Head of caudate nucleus (tissue), 42 donors: ENCODE data around the gene ZIC2.
"Not testable (repeated sequence)": the region's sequence is repeated elsewhere in the genome, so short reads cannot be mapped to it uniquely, and the experiment has no call there.

Source experiments
- DNase-seq, 42 donors: peaks; one replicate each; pipeline versions ENCODE4 v3.0.0 to v3.0.0-alpha.2; 2020 to 2021; ENCODE audit warnings: mixed read lengths in 7 of 42
- intact Hi-C: fragments of 100-400 bp; cut with DNase I; formaldehyde crosslinking; loops from one replicate; pipeline ENCODE4 v1.15.0; 2022

ZIC2 gene

GRCh38 chr13:99993660-99994637, 12.4 kb downstream of the ZIC2 start:
- intact Hi-C loops = no loop called here
- no peak for DNase-seq

- no peak for DNase-seq
- intact Hi-C loops = no loop called here
Observed at GRCh38 chr13:99994638-99995020, 13.0 kb downstream of the ZIC2 start.

- no peak for DNase-seq
- intact Hi-C loops = no loop called here
Observed at GRCh38 chr13:99995104-99995588, 13.6 kb downstream of the ZIC2 start.

DNA sequence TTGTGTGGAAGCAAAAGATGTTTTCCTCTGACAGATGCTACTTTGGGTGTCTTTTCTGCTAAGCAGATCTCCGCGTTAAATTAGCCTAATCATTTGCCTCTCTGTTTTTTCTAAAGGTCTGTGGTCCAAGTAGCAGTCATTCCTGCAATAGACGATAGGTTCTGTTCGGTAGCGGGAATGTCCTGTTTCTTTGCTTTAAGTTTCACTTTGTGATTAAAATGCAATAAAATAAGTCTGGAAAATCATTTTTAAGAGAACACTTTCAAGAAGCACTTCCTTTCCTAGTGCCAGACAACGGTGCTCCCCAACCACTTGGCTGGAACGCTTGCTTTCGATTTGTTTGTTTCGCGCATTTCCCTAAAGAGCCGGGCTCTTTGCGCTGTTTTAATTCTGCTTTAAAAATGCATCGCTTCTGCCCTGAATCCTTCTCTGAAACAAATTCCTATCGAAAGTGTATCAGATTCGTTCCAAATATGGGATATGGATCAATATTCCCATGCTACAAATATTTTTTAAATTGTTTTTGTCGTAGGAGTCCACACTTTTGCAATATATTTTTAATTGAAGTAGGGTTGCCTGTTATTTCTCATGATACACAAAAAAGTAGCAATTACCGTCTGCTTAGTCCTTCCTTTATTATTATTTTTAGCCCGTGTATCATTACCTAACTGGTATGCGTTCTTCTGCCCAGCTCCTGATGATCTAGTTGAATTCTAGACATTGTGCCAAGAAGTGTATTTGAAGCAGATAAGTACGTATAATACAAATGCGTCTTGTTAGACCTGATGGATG, 14.2 kb downstream of the ZIC2 start:
- DNase-seq = peak in 1 of 42 donors; percentile 31
- intact Hi-C loops = no loop called here

GRCh38 chr13:99996381-99996973, 14.9 kb downstream of the ZIC2 start:
- DNase-seq = no peak
- intact Hi-C loops = no loop called here

- intact Hi-C loops = no loop called here
Observed at GRCh38 chr13:99997702-99998214, 16.2 kb downstream of the ZIC2 start.

DNA sequence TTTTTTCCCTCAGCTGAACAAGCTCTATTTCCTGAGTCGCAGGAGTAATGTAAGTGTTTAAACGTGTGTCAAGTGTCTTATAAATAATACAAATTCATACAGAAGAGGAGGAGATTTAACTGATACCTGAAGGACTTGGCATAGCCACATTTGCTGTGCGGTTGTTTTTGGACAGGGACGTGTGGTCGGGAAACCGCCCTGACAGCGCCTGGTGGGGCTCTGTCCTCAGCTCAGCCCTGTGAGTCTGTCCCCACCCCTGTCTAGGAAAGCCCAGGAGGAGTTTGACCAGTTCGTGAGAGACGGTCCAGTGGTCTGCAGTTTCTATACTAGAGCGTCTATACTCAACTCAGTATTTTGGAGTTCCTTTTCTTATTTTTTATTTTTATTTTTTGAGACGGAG, 16.7 kb downstream of the ZIC2 start:
- DNase-seq = peak in 1 of 42 donors; percentile 25
- intact Hi-C loops = no loop called here

More at GRCh38 chr13:99997702-99998214, 16.2 kb downstream of the ZIC2 start:
- no peak for DNase-seq

- intact Hi-C loops = no loop called here
Observed at GRCh38 chr13:100014621-100015020, 33.0 kb downstream of the ZIC2 start.

GRCh38 chr13:100019780-100020356, 38.3 kb downstream of the ZIC2 start:
- intact Hi-C loops = no loop called here
- no peak for DNase-seq

More at GRCh38 chr13:100014621-100015020, 33.0 kb downstream of the ZIC2 start:
- no peak for DNase-seq

DNA sequence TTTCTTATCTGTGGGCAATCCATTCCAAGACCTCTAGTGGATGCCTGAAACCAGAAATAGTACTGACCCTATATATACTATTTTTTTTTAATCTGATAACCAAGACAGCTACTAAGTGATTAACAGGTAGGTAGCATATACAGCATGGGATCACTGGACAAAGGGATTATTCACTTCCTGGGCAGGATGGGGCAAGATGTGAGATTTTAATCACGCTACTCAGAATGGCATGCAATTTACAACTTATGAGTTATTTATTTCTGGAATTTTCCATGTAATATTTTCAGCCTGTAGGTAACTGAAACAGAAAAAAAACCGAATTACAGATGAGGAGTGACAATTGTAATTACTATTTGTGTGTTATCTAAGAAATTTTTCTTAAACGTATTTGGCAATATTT, 41.2 kb downstream of the ZIC2 start:
- intact Hi-C loops = no loop called here

DNA sequence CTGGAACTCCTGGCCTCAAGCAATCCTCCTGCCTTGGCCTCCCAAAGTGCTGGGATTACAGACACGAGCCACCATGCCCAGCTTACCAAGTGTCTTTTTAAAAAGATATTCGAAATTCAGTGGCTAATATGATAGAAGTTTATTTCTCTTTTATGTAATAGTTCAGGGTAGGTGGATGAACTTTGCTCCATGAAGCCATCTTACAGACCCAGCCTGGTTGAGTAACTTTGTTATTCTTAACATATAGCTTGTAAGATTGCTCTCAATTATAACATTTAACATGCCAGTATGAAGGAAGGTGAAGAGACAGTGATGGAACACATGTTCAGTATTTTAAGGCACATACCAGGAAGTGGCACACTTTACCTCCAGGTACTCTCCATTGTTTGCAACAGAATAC, 42.4 kb downstream of the ZIC2 start:
- intact Hi-C loops = no loop called here
- no peak for DNase-seq

More for the DNA sequence above, 41.2 kb downstream of the ZIC2 start:
- DNase-seq = no peak

DNA sequence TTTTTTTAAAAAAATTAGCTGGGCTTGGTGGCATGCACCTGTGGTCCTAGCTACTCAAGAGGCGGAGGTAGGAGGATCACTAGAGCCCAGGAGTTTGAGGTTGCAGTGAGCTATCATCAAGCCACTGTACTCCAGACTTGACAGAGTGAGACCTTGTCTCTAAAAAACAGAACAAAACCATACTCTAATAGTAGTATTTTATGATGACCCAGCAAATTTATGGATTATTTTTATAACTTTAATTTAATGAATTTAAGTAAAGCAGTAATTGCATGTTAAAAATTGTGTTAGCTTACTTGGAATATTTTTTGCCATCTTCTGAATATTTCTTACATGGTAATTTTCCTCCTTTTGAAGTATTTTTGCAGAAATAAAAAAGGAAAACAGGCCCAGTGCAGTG, 48.3 kb downstream of the ZIC2 start:
- DNase-seq = no peak

GRCh38 chr13:100032642-100033041, 51.1 kb downstream of the ZIC2 start:
- intact Hi-C loops, DNase-seq: not testable (repeated sequence)

More for the DNA sequence above, 48.3 kb downstream of the ZIC2 start:
- intact Hi-C loops = no loop called here

- DNase-seq = no peak
Observed at GRCh38 chr13:100035936-100036335, 54.4 kb downstream of the ZIC2 start.

More at GRCh38 chr13:100035936-100036335, 54.4 kb downstream of the ZIC2 start:
- intact Hi-C loops = no loop called here
